Keratinocyte (primary cell): ENCODE results near the gene GNAT3. TPM values are rescaled to one million over a fixed set of nuclear protein-coding genes. Genes with fewer than 3 reads are reported as not detected.

ENCODE experiments used
- DNase-seq: peaks from one replicate; pipeline ENCODE4 v3.0.0-alpha.2; 2011; ENCODE audit warnings: low read depth, missing footprints, low spot score
- FAIRE-seq: peaks from 2 replicates; lab custom pipeline; 2011; peaks lifted over from hg19 to GRCh38; lab: Jason Lieb, UNC
- H2AFZ ChIP-seq: 2 replicates; pipeline ENCODE4 v1.6.0; 2012; ENCODE audit warnings: low read length, control low read depth, inconsistent platforms; ENCODE audit not compliant: control insufficient read depth
- H3K27ac ChIP-seq: 2 replicates; pipeline ENCODE4 v1.5.1; 2011; ENCODE audit warnings: low read length; ENCODE audit not compliant: control insufficient read depth, insufficient read depth
- H3K27me3 ChIP-seq: 3 replicates; pipeline ENCODE4 v1.6.0; 2011; ENCODE audit warnings: low read length; ENCODE audit not compliant: control insufficient read depth, insufficient read depth; ENCODE audit errors: extremely low read depth
- H3K36me3 ChIP-seq, 2 experiments: 2 replicates in 1 of 2; 3 replicates in 1 of 2; pipeline ENCODE4 v1.5.1; 2011; ENCODE audit warnings: low read length in 2 of 2, mild to moderate bottlenecking in 1 of 2; ENCODE audit not compliant: control insufficient read depth in 2 of 2, insufficient read depth in 2 of 2; ENCODE audit errors: extremely low read depth in 1 of 2
- H3K4me1 ChIP-seq: 3 replicates; pipeline ENCODE4 v1.5.1; 2011; ENCODE audit warnings: low read length; ENCODE audit not compliant: control insufficient read depth, insufficient read depth; ENCODE audit errors: extremely low read depth
- H3K4me2 ChIP-seq: 3 replicates; pipeline ENCODE4 v1.6.0; 2011; ENCODE audit warnings: low read depth, low read length; ENCODE audit not compliant: control insufficient read depth, insufficient read depth; ENCODE audit errors: extremely low read depth
- H3K4me3 ChIP-seq, 3 experiments: fragments of 200-600 bp in 1 of 3; sonication (generic) in 1 of 3; 2 replicates in 2 of 3; 3 replicates in 1 of 3; pipeline ENCODE4 v1.5.1; 2011 to 2016; ENCODE audit warnings: low read length in 3 of 3, mild to moderate bottlenecking in 3 of 3, control low read depth in 2 of 3, inconsistent platforms in 1 of 3, low read depth in 1 of 3, mixed read lengths in 1 of 3, mixed run types in 1 of 3, moderate library complexity in 1 of 3; ENCODE audit not compliant: control insufficient read depth in 2 of 3, insufficient read depth in 2 of 3; ENCODE audit errors: extremely low read depth in 1 of 3
- H3K79me2 ChIP-seq: 2 replicates; pipeline ENCODE4 v1.6.0; 2012; ENCODE audit warnings: low read length; ENCODE audit not compliant: control insufficient read depth, insufficient read depth
- H3K9ac ChIP-seq: 3 replicates; pipeline ENCODE4 v1.6.0; 2011; ENCODE audit warnings: low read length; ENCODE audit not compliant: control insufficient read depth, insufficient read depth; ENCODE audit errors: extremely low read depth
- H3K9me1 ChIP-seq: 3 replicates; pipeline ENCODE4 v1.6.0; 2011; ENCODE audit warnings: low read length; ENCODE audit not compliant: control insufficient read depth, insufficient read depth; ENCODE audit errors: extremely low read depth
- H3K9me3 ChIP-seq: 2 replicates; pipeline ENCODE4 v1.5.1; 2012; ENCODE audit warnings: low read depth, low read length; ENCODE audit not compliant: control insufficient read depth
- H4K20me1 ChIP-seq: 3 replicates; pipeline ENCODE4 v1.6.0; 2011; ENCODE audit warnings: low read length; ENCODE audit not compliant: control insufficient read depth, insufficient read depth; ENCODE audit errors: extremely low read depth
- EZH2 ChIP-seq: IDR thresholded peaks from one replicate; pipeline ENCODE4 v1.6.1; 2012; ENCODE audit warnings: inconsistent platforms, mild to moderate bottlenecking, low read length, moderate library complexity
- dilution Hi-C: fragments of 300-500 bp; cut with MboI; formaldehyde crosslinking; loops from one replicate; pipeline ENCODE4 v1.7.0; 2020; ENCODE audit warnings: low sequenced_read_pairs; ENCODE audit not compliant: extremely low pct_ligation_motif_present
- polyA plus RNA-seq, 5 experiments: library from polyadenylated mRNA; depleted of rRNA in 3 of 5; stranded (reverse) in 3 of 5; stranded (forward) in 1 of 5; unstranded in 1 of 5; fragments of >200 nt; gene quantifications; 1 replicate in 1 of 5; 2 replicates in 3 of 5; 3 replicates in 1 of 5; pipeline versions ENCODE4 v1.2.1 to v1.2.3, GENCODE V29; 2011 to 2012; ENCODE audit warnings: missing spikeins in 2 of 5, low read depth in 1 of 5, low replicate concordance in 1 of 5
- TF ChIP-seq, protein P1 (sequence below), 3 experiments: IDR thresholded peaks in 1 of 3; conservative IDR thresholded peaks in 1 of 3; optimal IDR thresholded peaks in 1 of 3; 2 replicates in 2 of 3; 3 replicates in 1 of 3; pipeline versions ENCODE3 to v1.5.1; 2011; ENCODE audit warnings: low read length in 3 of 3, mild to moderate bottlenecking in 3 of 3, moderate library complexity in 2 of 3, control low read depth in 1 of 3, inconsistent platforms in 1 of 3; ENCODE audit not compliant: insufficient read depth in 2 of 3; ENCODE audit errors: extremely low read depth in 1 of 3

The GNAT3 gene
- polyA plus RNA-seq, 1 donor (not counting 4 experiments of a cell fraction or from before 2014, with no cell fraction given): not detected

DNA sequence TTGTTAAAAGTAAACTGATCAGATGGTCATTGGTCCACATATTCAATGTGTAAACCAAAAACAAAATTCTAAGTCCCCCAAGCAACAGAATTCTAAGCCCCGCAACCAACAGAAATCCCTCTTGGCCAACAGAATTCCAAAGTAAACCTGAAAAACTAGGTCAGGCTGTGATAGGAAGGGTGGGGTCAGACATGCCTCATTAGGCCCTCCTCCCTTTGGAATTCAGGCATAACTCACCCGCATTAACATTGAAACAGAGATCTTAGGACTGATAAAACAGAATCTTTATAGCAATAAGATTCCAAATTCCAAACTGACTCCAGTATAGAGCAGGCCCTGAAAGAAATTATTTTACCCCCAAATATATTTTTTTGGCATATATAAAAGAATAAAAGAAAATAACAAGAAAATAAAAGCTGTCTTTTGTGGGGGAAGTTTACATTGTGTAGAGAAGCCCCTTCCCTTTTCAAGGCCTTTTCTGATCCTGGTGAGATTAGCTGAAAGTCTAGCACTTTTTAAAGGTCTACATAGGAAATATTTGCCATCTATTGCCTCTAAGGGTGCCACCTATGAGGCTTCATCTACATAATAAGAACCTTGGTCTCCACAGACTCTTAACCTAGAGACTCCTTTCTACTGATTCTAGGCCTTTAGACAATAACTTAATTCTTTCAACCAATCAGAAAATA, 30.5 kb downstream of the GNAT3 start:
- peak overlapping the region; percentile 38 for H2AFZ ChIP-seq

DNA sequence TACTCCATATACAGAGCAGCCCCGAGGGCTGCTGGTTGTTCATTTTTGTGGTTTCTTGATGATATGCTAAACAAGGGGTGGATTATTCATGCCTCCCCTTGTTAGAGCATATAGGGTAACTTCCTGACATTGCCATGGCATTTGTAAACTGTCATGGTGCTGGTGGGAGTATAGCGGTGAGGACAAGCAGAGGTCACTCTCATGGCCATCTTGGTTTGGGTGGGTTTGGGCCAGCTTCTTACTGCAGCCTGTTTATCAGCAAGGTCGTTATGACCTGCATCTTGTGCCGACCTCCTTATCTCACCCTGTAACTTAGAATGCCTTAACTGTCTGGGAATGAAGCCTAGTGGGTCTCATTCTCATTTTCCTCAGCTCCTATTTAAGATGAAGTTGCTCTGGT, 31.3 kb downstream of the GNAT3 start:
- FAIRE-seq (no peak), DNase-seq (no peak)
- Histone ChIP-seq H3K4me3 (no peak overlapping the region), H3K4me2 (peak overlapping the region; percentile 57), H3K9me3 (no peaks in the 10 kb centered on the region), H3K36me3 (no peaks in the 10 kb centered on the region), H3K27me3 (no peaks in the 10 kb centered on the region), H2AFZ (peak overlapping the region; percentile 51), H4K20me1 (no peaks in the 10 kb centered on the region), H3K9ac (no peak overlapping the region), H3K4me1 (peaks cover 45% of the 10 kb centered on the region), H3K27ac (peak overlapping the region; percentile 73), H3K79me2 (no peaks in the 10 kb centered on the region), H3K9me1 (no peaks in the 10 kb centered on the region)
- no peak for TF ChIP-seq EZH2
- TF ChIP-seq, protein P1, sequence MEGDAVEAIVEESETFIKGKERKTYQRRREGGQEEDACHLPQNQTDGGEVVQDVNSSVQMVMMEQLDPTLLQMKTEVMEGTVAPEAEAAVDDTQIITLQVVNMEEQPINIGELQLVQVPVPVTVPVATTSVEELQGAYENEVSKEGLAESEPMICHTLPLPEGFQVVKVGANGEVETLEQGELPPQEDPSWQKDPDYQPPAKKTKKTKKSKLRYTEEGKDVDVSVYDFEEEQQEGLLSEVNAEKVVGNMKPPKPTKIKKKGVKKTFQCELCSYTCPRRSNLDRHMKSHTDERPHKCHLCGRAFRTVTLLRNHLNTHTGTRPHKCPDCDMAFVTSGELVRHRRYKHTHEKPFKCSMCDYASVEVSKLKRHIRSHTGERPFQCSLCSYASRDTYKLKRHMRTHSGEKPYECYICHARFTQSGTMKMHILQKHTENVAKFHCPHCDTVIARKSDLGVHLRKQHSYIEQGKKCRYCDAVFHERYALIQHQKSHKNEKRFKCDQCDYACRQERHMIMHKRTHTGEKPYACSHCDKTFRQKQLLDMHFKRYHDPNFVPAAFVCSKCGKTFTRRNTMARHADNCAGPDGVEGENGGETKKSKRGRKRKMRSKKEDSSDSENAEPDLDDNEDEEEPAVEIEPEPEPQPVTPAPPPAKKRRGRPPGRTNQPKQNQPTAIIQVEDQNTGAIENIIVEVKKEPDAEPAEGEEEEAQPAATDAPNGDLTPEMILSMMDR (optimal IDR thresholded peaks at IDR 0.05 in 1 of 3, IDR thresholded peaks at IDR 0.05 in 1 of 3, conservative IDR thresholded peaks at IDR 0.05 in 1 of 3; ENCODE audit: extremely low read depth in 1 of 3, insufficient read depth in 2 of 3, low read length in 3 of 3): no peak
- dilution Hi-C loops: no loop called here

More for the DNA sequence above, 30.5 kb downstream of the GNAT3 start:
- H4K20me1 ChIP-seq: no peaks in the 10 kb centered on the region
- no peaks in the 10 kb centered on the region for H3K9me1 ChIP-seq
- H3K27ac ChIP-seq: peak overlapping the region; percentile 73
- peaks cover 48% of the 10 kb centered on the region for H3K4me1 ChIP-seq
- peak overlapping the region in 1 of 3 experiments; percentile 16 for H3K4me3 ChIP-seq
- H3K27me3 ChIP-seq: no peaks in the 10 kb centered on the region
- H3K9me3 ChIP-seq: no peaks in the 10 kb centered on the region
- H3K36me3 ChIP-seq: no peaks in the 10 kb centered on the region
- no peak overlapping the region for H3K9ac ChIP-seq
- FAIRE-seq: peak; percentile 78
- no peak for TF ChIP-seq EZH2
- TF ChIP-seq, protein P1 (optimal IDR thresholded peaks at IDR 0.05 in 1 of 3, IDR thresholded peaks at IDR 0.05 in 1 of 3, conservative IDR thresholded peaks at IDR 0.05 in 1 of 3; ENCODE audit: extremely low read depth in 1 of 3, insufficient read depth in 2 of 3, low read length in 3 of 3): no peak
- no peaks in the 10 kb centered on the region for H3K79me2 ChIP-seq
- peak overlapping the region; percentile 57 for H3K4me2 ChIP-seq
- dilution Hi-C loops: no loop called here
- no peak for DNase-seq
